HG02885 (cell line): ENCODE results near the gene AKAP10.
"Not testable (repeated sequence)": the region's sequence is repeated elsewhere in the genome, so short reads cannot be mapped to it uniquely, and the experiment has no call there.

Experiments
- ATAC-seq: cut with Tn5 transposase; IDR thresholded peaks from one replicate; pipeline ENCODE4 v1.9.1; 2021; ENCODE audit warnings: mild to moderate bottlenecking; ENCODE audit not compliant: unreplicated experiment, poor library complexity

Gene AKAP10

GRCh38 chr17:19935169-19935568 is 42.5 kb downstream of the AKAP10 start:
- ATAC-seq: no peak

GRCh38 chr17:19933628-19934027 is 44.0 kb downstream of the AKAP10 start:
- ATAC-seq: no peak

DNA sequence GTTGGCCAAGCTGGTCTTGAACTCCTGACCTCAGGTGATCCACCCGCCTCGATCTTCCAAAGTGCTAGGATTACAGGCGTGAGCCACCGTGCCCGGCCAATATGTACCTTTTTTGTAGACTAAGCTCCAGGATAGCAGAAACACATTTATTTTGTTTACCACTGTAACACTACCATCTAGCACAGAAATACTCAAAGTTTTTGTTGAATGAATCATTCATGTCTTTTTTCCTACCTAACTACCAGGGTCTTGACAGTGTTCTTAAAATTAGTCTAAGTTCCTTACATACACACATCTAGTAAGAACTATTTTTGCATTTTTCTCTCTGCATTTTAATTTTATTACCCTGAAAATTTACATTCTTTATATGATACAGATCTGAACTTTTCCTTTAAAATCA is 44.4 kb downstream of the AKAP10 start:
- ATAC-seq: no peak

DNA sequence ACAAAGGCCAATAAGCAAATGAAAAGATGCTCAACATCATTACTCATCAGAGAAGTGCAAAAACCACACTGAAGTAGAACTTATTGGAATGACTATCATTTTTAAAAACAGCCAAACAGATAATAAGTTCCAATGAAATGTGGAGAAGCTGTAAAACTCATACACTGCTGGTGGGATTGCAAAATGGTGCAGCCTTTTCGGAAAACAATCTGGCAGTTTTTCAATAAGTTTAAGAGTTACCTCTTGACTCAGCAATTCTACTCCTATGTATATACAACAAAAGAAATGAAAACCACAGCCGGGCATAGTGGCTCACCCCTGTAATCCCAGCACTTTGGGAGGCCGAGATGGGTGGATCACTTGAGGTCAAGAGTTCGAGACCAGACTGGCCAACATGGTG is 49.3 kb downstream of the AKAP10 start:
- no peak for ATAC-seq

- ATAC-seq: no peak
Measured at GRCh38 chr17:19915245-19915978, 62.2 kb downstream of the AKAP10 start.

GRCh38 chr17:19911033-19911432 is 66.6 kb downstream of the AKAP10 start:
- no peak for ATAC-seq

- no peak for ATAC-seq
Measured at GRCh38 chr17:19909139-19909538, 68.5 kb downstream of the AKAP10 start.

DNA sequence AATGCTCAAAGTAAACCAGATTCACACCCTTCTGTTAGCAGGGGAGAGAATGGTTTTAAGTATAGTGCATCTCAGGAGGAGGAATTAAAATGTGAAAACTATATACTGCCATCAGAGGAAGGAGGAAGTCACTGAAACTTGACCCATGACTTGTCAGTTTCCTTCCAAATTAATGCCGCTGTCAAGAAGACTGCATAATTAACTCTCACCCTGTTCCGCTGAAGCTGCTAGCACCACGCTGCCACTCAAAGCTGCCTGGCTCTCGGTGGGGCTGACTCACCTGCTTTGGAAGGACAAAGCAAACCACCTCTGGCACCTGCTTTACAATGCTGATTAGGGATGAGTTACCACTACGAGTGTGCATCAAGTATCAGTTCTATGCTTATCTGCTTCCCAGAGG is 72.1 kb downstream of the AKAP10 start:
- no peak for ATAC-seq

DNA sequence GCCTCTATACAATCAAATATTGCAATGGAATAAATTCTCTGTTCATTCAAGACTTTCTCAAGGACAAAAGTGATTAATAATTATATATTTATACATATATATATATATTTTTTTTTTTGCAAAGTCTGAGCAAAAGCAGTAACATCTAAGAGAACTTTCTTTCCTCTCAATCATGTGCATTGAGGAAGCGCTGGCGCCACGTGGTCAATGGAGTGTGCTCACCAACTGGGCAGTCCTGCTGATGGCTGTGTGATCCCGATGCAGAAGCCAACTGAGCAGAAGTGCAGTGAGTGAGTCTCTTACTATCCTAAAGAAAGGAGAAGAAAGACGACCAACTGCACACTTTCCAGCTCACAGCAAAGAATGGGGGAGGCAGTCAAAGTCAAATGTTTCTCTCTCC is 72.7 kb downstream of the AKAP10 start:
- ATAC-seq: no peak

DNA sequence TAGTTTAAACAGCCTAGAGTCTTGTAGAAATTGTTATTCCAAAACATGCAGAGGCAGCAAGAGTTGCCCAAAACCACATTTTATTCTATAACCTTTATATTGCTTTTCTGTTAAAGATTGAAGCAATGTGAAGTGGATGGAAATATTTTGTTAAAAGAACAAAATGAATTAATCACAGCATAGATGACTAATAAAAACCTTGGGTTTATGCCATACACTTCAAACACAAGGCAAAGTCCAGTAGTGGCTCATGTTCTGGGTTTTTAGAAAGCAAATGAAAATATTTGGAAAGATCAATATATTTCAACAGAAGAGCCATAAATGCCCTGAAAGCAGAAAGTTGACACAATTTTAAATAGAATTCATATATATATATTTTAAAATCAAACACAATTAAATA is 73.2 kb downstream of the AKAP10 start:
- no peak for ATAC-seq

DNA sequence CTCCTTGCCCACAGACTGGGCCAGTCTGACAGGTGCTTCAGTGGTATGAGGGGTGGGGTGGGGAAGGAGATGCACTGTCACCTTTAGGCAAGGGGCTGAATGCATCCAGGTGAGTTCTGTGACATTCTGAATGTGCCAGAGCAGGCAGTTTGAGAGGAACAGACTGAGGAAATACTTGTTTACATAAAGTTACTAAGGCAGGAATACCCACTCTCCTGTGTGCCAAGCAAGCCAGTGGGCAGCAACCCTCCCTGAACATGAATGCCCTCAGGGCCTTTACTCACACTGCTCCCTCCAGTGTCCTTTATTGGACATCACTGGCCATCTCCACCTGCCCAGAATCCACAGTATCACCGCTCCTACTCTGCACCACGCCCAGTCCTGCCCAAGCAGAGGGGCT is 76.8 kb downstream of the AKAP10 start:
- ATAC-seq: no peak

DNA sequence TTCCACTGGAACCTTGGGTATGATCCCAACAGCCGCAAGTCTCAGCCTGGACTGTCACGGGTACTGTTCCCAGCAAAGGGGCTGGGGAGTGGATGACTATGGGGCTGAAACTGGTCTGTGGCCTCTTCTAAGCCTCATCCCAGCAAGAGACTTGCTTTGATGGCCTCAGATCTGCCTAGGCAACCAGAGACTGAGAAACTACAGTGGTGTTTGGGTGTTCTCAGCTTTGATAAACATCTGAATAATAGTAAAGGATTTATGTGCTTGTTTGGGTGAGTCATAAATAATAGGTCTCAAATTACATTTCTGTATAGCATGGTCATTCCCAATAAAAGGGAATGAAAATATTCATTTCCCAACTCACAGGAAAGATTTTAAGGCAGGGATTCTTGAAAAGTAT is 79.7 kb downstream of the AKAP10 start:
- no peak for ATAC-seq

DNA sequence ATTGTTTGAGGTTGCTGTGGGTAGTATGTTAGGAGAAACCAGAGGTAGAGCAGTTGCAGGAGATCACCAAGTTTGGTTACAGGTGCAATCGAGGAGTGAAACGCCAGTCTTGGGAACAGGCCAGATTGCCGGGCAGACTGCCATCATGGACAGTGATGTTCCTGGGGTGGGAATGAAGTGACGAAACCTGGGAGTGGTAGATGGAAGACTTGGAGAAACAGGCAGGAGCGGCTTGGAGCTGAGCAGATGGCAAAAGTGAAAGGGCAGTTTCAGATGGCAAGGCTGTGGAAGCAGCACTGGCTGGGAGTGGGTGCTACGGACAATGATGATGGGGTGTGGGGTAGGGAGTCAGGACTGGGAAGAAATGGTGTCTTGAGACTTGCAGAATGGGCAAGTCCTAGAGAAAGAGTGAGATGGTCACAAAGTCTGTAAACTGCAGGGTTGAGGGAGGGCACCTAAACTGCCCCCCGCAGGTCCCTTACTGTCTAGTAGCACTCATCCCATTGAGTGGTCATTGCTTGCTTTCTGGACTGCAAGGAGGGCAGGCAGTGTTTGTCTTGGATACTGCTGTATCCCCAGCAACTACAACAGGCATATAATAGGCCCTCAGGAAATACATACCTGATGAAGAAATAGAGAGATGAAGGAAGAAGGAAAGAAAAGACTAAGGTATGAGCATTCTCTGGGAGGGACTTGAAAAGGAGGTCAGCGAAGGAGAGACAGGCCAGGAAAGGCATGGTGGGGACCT is 80.4 kb downstream of the AKAP10 start:
- ATAC-seq: no peak

DNA sequence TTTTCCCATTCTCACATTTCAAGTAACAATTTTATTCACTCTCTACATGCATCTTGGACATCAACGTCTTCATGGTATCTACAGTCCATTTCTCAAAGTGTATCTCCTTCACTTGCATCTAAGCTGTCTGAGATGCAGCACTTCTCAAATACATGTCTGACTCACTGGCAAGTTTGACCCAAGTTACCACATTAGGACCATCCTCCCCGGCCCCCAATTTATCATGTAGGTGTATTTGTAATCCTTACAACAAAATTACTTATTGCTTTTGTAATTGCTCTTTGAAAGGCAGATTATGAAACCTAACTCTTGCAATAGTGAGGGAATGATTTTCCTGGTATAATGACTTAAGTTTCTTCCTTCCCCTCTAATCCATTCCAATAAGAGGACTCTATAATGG is 80.9 kb downstream of the AKAP10 start:
- ATAC-seq: no peak

- not testable (repeated sequence) for ATAC-seq
Measured at GRCh38 chr17:19890554-19890953, 87.1 kb downstream of the AKAP10 start.

DNA sequence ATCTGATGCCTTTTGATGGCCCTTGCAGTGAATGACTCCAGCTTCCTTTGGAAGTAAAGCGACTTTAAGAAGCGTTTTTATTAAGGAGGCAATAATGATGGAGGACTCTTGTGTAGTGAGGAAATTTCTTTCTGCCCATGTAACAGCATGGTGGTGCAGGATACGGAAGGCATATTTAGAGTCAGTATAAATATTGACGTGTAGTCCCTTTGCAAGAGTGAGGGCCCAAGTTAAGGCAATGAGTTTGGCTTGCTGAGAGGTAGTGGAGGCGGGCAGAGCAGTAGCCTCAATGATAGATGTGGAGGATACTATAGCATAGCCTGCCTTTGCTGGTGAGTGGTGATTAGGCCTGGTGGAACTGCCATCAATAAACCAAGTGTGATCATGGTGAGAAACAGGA is 87.6 kb downstream of the AKAP10 start:
- not testable (repeated sequence) for ATAC-seq

- ATAC-seq: no peak
Measured at GRCh38 chr17:19886116-19886515, 91.5 kb downstream of the AKAP10 start.

DNA sequence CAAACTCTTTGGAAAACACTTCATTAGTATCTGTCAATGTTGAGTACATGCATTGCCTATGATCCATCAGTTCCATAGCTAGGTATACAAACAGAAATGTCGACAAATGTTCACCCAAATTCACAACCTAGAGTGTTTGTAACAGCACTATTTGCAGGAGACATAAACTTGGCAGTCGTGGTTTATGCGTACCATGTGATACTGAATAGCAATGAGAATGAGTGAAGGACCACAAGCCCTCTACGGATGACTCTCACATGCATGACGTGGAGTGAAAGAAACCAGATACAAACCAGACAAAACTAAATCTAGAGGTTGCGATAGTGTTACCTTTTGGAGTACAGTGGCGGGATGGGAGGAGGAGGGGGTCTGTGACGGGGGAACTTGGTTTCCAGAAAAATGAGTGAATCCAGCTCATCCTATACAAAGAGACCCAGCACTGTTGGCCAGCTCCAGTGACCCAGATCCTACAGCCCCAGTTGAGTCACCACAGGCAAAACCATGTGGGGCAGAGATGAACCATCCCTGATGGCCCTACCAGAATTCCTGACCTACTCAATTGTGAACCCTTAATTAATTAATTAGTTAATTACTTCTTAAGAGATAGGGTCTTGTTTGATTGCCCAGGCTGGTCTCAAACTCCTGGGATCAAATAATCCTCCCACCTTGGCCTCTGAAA is 94.0 kb downstream of the AKAP10 start:
- no peak for ATAC-seq

GRCh38 chr17:19880393-19880792 is 97.2 kb downstream of the AKAP10 start:
- no peak for ATAC-seq

DNA sequence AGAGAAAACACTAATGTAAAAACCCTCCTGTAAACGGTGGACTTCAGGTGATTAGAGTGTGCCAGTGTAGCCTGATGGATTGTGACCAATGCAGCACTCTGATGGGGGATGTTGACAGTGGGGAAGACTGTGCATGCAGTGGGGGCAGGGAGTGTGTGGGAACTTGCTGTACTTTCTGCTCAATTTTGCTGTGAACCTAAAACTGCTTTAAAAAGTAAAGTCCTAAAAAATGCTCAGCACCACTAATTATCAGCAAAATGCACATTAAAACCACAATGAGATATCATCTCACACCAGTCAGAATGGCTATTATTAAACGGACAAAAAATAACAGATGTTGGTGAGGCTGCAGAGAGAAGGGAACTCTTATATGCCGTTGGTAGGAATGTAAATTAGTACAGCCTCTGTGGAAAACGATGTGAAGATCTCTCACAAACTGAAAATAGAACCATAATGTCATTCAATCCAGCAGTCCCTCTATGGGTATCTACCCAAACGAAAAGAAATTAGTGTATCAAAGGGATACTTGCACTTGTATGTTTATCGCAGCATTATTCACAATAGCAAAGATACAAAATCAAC is 100.2 kb downstream of the AKAP10 start:
- ATAC-seq: no peak

DNA sequence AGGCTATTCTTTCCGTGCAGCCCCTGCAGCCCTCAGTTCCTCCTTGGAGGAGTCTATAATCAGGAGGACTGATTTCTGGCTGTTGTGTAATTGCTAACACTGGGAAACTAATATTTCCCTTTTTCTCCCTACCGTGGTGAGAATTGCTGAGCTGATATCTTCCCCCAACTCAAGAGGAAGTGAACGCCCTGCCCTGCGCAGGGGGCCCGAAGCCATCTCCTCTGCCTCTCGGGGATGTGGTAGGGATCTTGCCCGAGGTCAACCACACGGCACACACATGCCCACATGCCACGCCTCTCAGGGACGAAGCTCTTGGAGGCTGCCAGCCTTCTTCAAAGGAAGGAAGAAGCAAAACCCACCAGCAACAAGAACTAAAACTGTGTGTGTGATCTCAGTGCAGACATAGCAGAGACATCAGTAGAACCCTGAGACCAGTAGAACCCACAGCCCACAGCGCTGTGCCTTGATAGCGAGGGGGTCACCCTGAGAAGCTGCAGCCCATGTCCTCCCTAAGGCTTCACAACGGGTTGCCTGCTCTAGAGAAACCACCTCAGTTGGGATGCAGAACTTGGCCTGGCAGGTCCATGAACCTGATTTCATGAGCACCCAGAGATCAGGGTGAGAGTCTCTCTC is 101.0 kb downstream of the AKAP10 start:
- ATAC-seq: no peak
